GM19239 (cell line): ENCODE measurements around the gene PITX3.

Source experiments
- DNase-seq: peaks from one replicate; pipeline ENCODE4 v3.0.0; 2011; ENCODE audit warnings: low spot score; ENCODE audit not compliant: insufficient read length
- FAIRE-seq: peaks from 2 replicates; lab custom pipeline; 2011; peaks lifted over from hg19 to GRCh38; lab: Jason Lieb, UNC

The PITX3 gene

GRCh38 chr10:102188298-102188940, 52.9 kb downstream of the PITX3 start:
- no peak for DNase-seq
- FAIRE-seq, result no peak

- DNase-seq, result no peak
- no peak for FAIRE-seq
Measured at GRCh38 chr10:102185811-102186527, 55.3 kb downstream of the PITX3 start.

- FAIRE-seq (no peak), DNase-seq (no peak)
Measured at GRCh38 chr10:102185272-102185671, 56.0 kb downstream of the PITX3 start.

- DNase-seq, result no peak
- FAIRE-seq, result no peak
Measured at GRCh38 chr10:102184606-102185005, 56.7 kb downstream of the PITX3 start.
